HG02852 (cell line): ENCODE data around the gene XCL1.
"Not testable (repeated sequence)": the region's sequence is repeated elsewhere in the genome, so short reads cannot be mapped to it uniquely, and the experiment has no call there.

Experiments used
- ATAC-seq: cut with Tn5 transposase; IDR thresholded peaks from one replicate; pipeline ENCODE4 v1.9.1; 2021; ENCODE audit warnings: mild to moderate bottlenecking, moderate library complexity; ENCODE audit not compliant: unreplicated experiment

XCL1 gene

GRCh38 chr1:168576245-168576688 is at the start of gene XCL1:
Gene XCL1 (plus strand): TSS chr1:168576605. CDS start chr1:168576638, 33 bp downstream.
- ATAC-seq, result not testable (repeated sequence)

- ATAC-seq, result no peak
Measured at GRCh38 chr1:168529518-168529917, 46.9 kb upstream of the XCL1 start.

GRCh38 chr1:168531615-168532345 is 44.6 kb upstream of the XCL1 start:
- ATAC-seq, result no peak

- no peak for ATAC-seq
Measured at GRCh38 chr1:168535536-168535935, 40.9 kb upstream of the XCL1 start.

GRCh38 chr1:168540798-168541197 is 35.6 kb upstream of the XCL1 start:
- ATAC-seq, result not testable (repeated sequence)

GRCh38 chr1:168542978-168543377 is 33.4 kb upstream of the XCL1 start:
- not testable (repeated sequence) for ATAC-seq

- not testable (repeated sequence) for ATAC-seq
Measured at GRCh38 chr1:168543840-168544498, 32.4 kb upstream of the XCL1 start, which contains the start of gene XCL2. Gene XCL2 (minus strand): TSS chr1:168543997. CDS start chr1:168543964, 33 bp downstream.

- ATAC-seq, result not testable (repeated sequence)
Measured at GRCh38 chr1:168545678-168546552, 30.5 kb upstream of the XCL1 start.

- ATAC-seq, result not testable (repeated sequence)
Measured at GRCh38 chr1:168546553-168546895, 29.9 kb upstream of the XCL1 start.

GRCh38 chr1:168550971-168551370 is 25.4 kb upstream of the XCL1 start:
- no peak for ATAC-seq

- ATAC-seq, result no peak
Measured at GRCh38 chr1:168551688-168552087, 24.7 kb upstream of the XCL1 start.

- no peak for ATAC-seq
Measured at GRCh38 chr1:168552961-168553360, 23.4 kb upstream of the XCL1 start.

- no peak for ATAC-seq
Measured at GRCh38 chr1:168553680-168554553, 22.5 kb upstream of the XCL1 start.

GRCh38 chr1:168554603-168555483 is 21.6 kb upstream of the XCL1 start:
- ATAC-seq, result no peak

GRCh38 chr1:168555508-168556046 is 20.8 kb upstream of the XCL1 start:
- no peak for ATAC-seq

GRCh38 chr1:168556647-168557046 is 19.8 kb upstream of the XCL1 start:
- ATAC-seq, result no peak

- no peak for ATAC-seq
Measured at GRCh38 chr1:168560370-168560769, 16.0 kb upstream of the XCL1 start.

- no peak for ATAC-seq
Measured at GRCh38 chr1:168561989-168562388, 14.4 kb upstream of the XCL1 start.

- no peak for ATAC-seq
Measured at GRCh38 chr1:168565825-168566224, 10.6 kb upstream of the XCL1 start.
